HG02840 (cell line): ENCODE results near the gene PROS1.
"Not testable (repeated sequence)": the region's sequence is repeated elsewhere in the genome, so short reads cannot be mapped to it uniquely, and the experiment has no call there.

ENCODE experiments used
- ATAC-seq: cut with Tn5 transposase; IDR thresholded peaks from one replicate; pipeline ENCODE4 v1.9.1; 2021; ENCODE audit warnings: mild to moderate bottlenecking, moderate library complexity, moderate number of reproducible peaks; ENCODE audit not compliant: unreplicated experiment, low FRiP score

The PROS1 gene

GRCh38 chr3:93906245-93906644, 67.5 kb downstream of the PROS1 start:
- ATAC-seq, result no peak

- no peak for ATAC-seq
These were observed 69.1 kb downstream of the PROS1 start for GRCh38 chr3:93904568-93904967.

DNA sequence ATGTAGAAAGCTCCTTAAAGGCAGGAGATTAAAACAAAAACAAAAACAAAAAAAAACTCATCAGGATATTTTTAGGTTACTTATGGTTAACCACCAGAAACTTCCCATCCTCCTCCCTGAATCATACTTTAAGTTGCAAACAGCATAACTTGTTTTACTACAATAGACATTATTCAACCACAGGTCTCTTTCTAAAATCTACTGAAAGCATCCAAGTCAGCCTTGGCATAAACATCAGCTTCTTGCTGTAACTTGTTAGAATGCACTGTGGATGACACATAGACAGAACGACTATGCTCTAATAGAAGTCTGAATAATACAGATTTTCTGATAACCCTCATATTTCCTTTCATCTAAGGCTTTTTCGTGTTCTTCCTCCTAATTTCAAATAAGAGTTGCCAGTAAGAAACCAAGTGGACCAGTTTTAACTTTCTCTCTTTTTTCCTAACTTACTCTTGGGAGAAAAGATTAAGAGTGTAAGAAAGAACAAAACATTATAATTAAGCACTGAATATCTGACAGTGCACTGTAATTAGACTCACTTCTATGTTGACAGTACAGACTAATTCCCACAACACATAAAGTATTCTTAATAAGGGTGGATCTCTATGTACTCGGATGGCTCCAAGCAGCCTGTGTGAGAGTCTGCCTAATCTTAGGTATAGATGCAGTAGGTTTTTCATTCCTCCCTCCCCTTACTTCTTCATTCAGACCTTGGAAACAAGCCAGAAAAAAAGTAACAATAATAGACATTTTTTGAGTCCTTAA, 95.3 kb downstream of the PROS1 start:
- not testable (repeated sequence) for ATAC-seq

GRCh38 chr3:93877427-93877826, 96.3 kb downstream of the PROS1 start:
- ATAC-seq, result not testable (repeated sequence)

DNA sequence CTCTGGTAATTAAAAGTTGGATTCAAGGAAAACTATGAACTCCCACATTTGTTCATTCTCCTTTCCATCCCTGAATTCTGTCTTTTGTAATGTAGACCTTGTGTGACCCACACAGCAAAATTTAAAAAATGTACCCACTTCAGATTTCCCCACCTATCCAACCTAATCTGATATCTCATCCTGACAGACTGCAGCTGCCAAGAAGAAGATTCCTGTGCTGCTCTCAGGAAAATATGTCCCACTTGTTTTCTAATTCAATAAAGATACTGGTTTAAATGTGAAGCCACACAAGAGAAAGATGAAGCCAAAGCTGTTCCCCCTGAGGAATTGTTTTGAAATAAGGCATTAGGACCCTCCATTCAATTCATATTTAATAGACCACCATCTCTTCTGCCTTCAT, 100.3 kb downstream of the PROS1 start:
- ATAC-seq, result not testable (repeated sequence)

DNA sequence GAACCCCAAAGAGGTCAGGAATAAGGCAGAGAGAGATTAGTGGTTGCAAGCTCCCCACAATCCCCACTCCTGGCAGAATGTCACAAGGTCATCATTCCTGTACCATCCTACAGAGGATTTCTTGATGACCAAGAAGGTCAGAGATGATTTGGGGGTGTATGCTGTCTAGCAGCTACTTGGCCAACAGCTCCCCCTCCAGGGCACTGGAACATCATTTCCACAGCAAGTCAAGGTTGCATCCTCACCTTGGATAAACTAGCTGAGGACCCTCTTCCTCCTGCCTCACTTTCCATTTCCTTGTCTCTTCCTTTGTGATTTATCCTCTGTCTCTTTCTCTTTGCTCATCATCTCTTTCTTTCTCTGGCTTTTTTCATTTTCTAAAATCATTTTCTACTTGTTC, 106.3 kb downstream of the PROS1 start:
- ATAC-seq, result no peak

DNA sequence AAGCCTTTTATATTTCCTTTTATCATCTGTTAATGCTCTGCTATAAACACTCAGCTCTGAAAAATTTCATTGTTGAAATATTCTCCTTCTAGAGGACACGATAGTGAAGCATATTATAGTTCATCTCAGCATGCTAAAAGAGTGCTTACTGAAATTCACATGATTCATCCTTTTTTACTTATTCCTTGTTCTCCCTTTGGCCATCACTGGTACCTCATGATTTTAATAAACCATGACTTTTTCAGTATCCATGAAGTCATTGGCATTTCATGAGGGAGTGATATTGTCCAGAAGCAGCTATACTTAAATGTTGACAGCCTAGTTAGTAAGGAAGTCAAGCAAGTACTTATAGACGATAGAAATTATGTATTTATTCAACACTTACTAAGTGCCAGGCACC, 112.7 kb downstream of the PROS1 start:
- ATAC-seq, result no peak

- no peak for ATAC-seq
These were observed 118.3 kb downstream of the PROS1 start for GRCh38 chr3:93855401-93855800.

DNA sequence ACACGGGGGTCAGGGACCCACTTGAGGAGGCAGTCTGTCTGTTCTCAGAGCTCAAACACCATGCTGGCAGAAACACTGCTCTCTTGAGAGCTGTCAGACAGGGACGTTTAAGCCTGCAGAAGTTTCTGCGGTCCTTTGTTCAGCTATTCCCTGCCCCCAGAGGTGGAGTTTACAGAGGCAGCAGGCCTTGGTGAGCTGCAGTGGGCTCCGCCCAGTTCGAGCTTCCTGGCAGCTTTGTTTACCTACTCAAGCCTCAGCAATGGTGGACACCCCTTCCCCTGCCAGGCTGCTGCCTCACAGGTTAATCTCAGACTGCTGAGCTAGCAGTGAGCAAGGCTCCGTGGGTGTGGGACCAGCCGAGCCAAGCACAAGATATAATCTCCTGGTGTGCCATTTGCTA, 121.5 kb downstream of the PROS1 start:
- not testable (repeated sequence) for ATAC-seq

- no peak for ATAC-seq
These were observed 129.7 kb downstream of the PROS1 start for GRCh38 chr3:93843981-93844380.

DNA sequence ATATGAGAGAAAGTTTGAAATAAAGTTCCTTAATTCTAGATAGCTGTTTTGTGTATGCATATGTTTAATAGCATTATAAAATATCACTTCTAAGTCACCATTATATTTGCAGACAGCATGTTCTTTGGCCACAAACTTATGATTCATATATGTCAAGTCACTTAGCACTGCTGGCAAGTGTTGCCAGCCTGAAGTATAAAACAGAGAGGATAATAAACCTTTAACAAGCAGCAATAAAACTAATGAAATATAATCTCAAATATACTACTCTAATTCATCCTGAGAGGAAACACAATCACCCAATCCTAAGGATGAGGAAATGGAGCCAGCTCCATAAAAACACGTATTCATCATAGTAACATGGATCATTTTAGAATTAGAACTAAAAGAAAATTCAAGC, 134.5 kb downstream of the PROS1 start:
- not testable (repeated sequence) for ATAC-seq
